Aorta (tissue), 5 donors: ENCODE data around the gene SRR. TPM values are rescaled to one million over a fixed set of nuclear protein-coding genes. Genes with fewer than 3 reads are reported as not detected.
A peak's percentile ranks its signal among the peaks of the same experiment; 100 is the strongest.

Experiments used
- ATAC-seq: fragments of 200-7000 bp; cut with Tn5 transposase; one replicate; pipeline ENCODE4 v1.9.1; 2022; ENCODE audit warnings: moderate library complexity; ENCODE audit not compliant: low FRiP score
- DNase-seq, 2 donors: peaks; one replicate each; pipeline ENCODE4 v3.0.0-alpha.2; 2020
- H3K27ac ChIP-seq, 2 donors: one replicate each; pipeline ENCODE4 v1.5.1; 2013; ENCODE audit warnings: low read length in 2 of 2, mild to moderate bottlenecking in 2 of 2, moderate library complexity in 2 of 2, control low read depth in 1 of 2, inconsistent platforms in 1 of 2, low read depth in 1 of 2
- H3K27me3 ChIP-seq, 2 donors: one replicate each; pipeline ENCODE4 v1.6.1; 2013; ENCODE audit warnings: control low read depth in 1 of 2, low read length in 1 of 2, mild to moderate bottlenecking in 1 of 2, moderate library complexity in 1 of 2; ENCODE audit not compliant: insufficient read depth in 2 of 2, control insufficient read depth in 1 of 2
- H3K36me3 ChIP-seq, 2 donors: one replicate each; pipeline ENCODE4 v1.6.1; 2013; ENCODE audit warnings: control low read depth in 1 of 2, low read length in 1 of 2, mild to moderate bottlenecking in 1 of 2; ENCODE audit not compliant: insufficient read depth in 2 of 2, control insufficient read depth in 1 of 2
- H3K4me1 ChIP-seq, 2 donors: one replicate each; pipeline ENCODE4 v1.6.1; 2013; ENCODE audit warnings: low read length in 2 of 2, control low read depth in 1 of 2, mild to moderate bottlenecking in 1 of 2, moderate library complexity in 1 of 2; ENCODE audit not compliant: insufficient read depth in 2 of 2, control insufficient read depth in 1 of 2
- H3K4me3 ChIP-seq, 2 donors: one replicate each; pipeline ENCODE4 v1.5.1; 2013; ENCODE audit warnings: low read length in 2 of 2, control low read depth in 1 of 2, mild to moderate bottlenecking in 1 of 2
- H3K9me3 ChIP-seq: one replicate; pipeline ENCODE4 v1.6.1; 2013; ENCODE audit warnings: mild to moderate bottlenecking, low read length; ENCODE audit not compliant: control insufficient read depth
- WGBS, 2 donors: extraction: QIAGEN DNeasy Blood & Tissue Kit; methylation state at CpG; one replicate each; pipeline ENCODE4 v1.1.7; 2013; 5-methylcytosine and 5-hydroxymethylcytosine counted together
- intact Hi-C, 2 donors: fragments of 100-400 bp; cut with DNase I; formaldehyde crosslinking; loops; one replicate each; pipeline versions ENCODE4 v1.14.2 to v1.15.0; 2022
- polyA plus RNA-seq, 2 donors: library from polyadenylated mRNA; stranded (reverse); fragments of 200-250 nt; gene quantifications; one replicate each; pipeline ENCODE4 v1.2.3, GENCODE V29; 2013
- total RNA-seq, 2 donors: library from RNA; stranded (reverse); fragmentation: NEBNext Ultra II Directional; extraction: Animal tissue kit (Norgen Biotek cat#: 25700); gene quantifications; one replicate each; pipeline ENCODE4 v1.2.1, GENCODE V29; 2021
- donor health status: healthy with polysubstance abuse.
- donor health status: Bipolar disorder and iron deficiency.
- donor health status: DM: no; HTN: no; CAD: no.
- donor health status: DM: no; HTN: no; CAD: no.
- donor health status: DM: yes; HTN: yes; CAD: no.

Gene SRR
- total and polyA plus RNA-seq, 4 donors = 4.5 to 9.5 (median 6.5) TPM

GRCh38 chr17:2335726-2336214, 32.0 kb downstream of the SRR start:
- Histone ChIP-seq H3K36me3 (peaks cover 0 to 4% of the 10 kb centered on the region in 2 donors), H3K4me3 (peak overlapping the region; percentile 55 to 96), H3K27me3 (no peaks in the 10 kb centered on the region), H3K4me1 (no peaks in the 10 kb centered on the region), H3K9me3 (no peaks in the 10 kb centered on the region), H3K27ac (no peak overlapping the region)
- DNase-seq (no peak), ATAC-seq (no peak)
- WGBS, 2 donors = 4% methylated on average over 17 of the region's 17 CpGs
- intact Hi-C loops = loop anchor here (5.0 to 10.0 kb wide), 2 partner anchors 57 to 79 kb away; no protein-coding TSS in a partner anchor

- peaks cover 0 to 2% of the 10 kb centered on the region in 2 donors for H3K36me3 ChIP-seq
- no peaks in the 10 kb centered on the region for H3K4me1 ChIP-seq
- no peaks in the 10 kb centered on the region for H3K27me3 ChIP-seq
- peak within 1 kb of the TSS in 1 of 2 donors; percentile 29 for H3K27ac ChIP-seq
- H3K4me3 ChIP-seq = peak within 1 kb of the TSS; percentile 92 to 96
- ATAC-seq (peak; percentile 97), DNase-seq (peak; percentile 93 to 97)
- no peaks in the 10 kb centered on the region for H3K9me3 ChIP-seq
- 0% methylated on average over 48 of the region's 48 CpGs for WGBS, 2 donors
- intact Hi-C loops = loop anchor here (5.0 to 10.0 kb wide), 2 partner anchors 56 to 78 kb away; no protein-coding TSS in a partner anchor
Observed at GRCh38 chr17:2336215-2336851, 32.6 kb downstream of the SRR start, which contains the start of gene TSR1. TSS of gene TSR1 (minus strand) at chr17:2336457. CDS start at chr17:2336427, 30 bp downstream.

- H3K27ac ChIP-seq = peak within 1 kb of the TSS in 1 of 2 donors; percentile 68
- H3K27me3 ChIP-seq = no peaks in the 10 kb centered on the region
- ATAC-seq = peak; percentile 75
- WGBS, 2 donors = 0 to 1% methylated on average over 74 to 77 of the region's 77 CpGs
- intact Hi-C loops = loop anchor here (5.0 to 10.0 kb wide), 2 partner anchors 55 to 78 kb away; no protein-coding TSS in a partner anchor
- H3K36me3 ChIP-seq = peaks cover 0 to 1% of the 10 kb centered on the region in 2 donors
- no peaks in the 10 kb centered on the region for H3K9me3 ChIP-seq
- H3K4me1 ChIP-seq = no peaks in the 10 kb centered on the region
- peak; percentile 79 to 89 for DNase-seq
- H3K4me3 ChIP-seq = peak within 1 kb of the TSS; percentile 92 to 96
Observed at GRCh38 chr17:2336852-2337543, 33.2 kb downstream of the SRR start, which contains the start of gene SGSM2. TSS of gene SGSM2 (plus strand) at chr17:2337501. CDS start at chr17:2337689, 188 bp downstream.

- ATAC-seq (peak; percentile 51), DNase-seq (peak; percentile 77 to 91)
- H3K27me3 ChIP-seq = no peaks in the 10 kb centered on the region
- no peaks in the 10 kb centered on the region for H3K4me1 ChIP-seq
- H3K27ac ChIP-seq = peak overlapping the region in 1 of 2 donors; percentile 68
- WGBS, 2 donors = 0 to 1% methylated on average over 63 to 92 of the region's 92 CpGs
- intact Hi-C loops = loop anchor here (5.0 to 10.0 kb wide), 2 partner anchors 55 to 77 kb away; no protein-coding TSS in a partner anchor
- no peaks in the 10 kb centered on the region for H3K9me3 ChIP-seq
- H3K36me3 ChIP-seq = peaks cover 0 to 1% of the 10 kb centered on the region in 2 donors
- H3K4me3 ChIP-seq = peak overlapping the region; percentile 92 to 96
Observed at GRCh38 chr17:2337544-2338314, 34.0 kb downstream of the SRR start.

- DNase-seq (no peak), ATAC-seq (no peak)
- Histone ChIP-seq H3K36me3 (peaks cover 0 to 2% of the 10 kb centered on the region in 2 donors), H3K4me3 (peak overlapping the region; percentile 92 to 96), H3K27me3 (no peaks in the 10 kb centered on the region), H3K27ac (no peak overlapping the region), H3K4me1 (no peaks in the 10 kb centered on the region), H3K9me3 (no peaks in the 10 kb centered on the region)
- WGBS, 2 donors = 4 to 6% methylated on average over 5 of the region's 5 CpGs
- intact Hi-C loops = loop anchor here (5.0 to 10.0 kb wide), 2 partner anchors 54 to 77 kb away; no protein-coding TSS in a partner anchor
Observed at GRCh38 chr17:2338315-2338657, 34.5 kb downstream of the SRR start.

- Histone ChIP-seq H3K36me3 (peaks cover 0 to 3% of the 10 kb centered on the region in 2 donors), H3K27ac (no peak overlapping the region), H3K4me3 (no peak overlapping the region), H3K9me3 (no peaks in the 10 kb centered on the region), H3K27me3 (no peaks in the 10 kb centered on the region), H3K4me1 (no peaks in the 10 kb centered on the region)
- intact Hi-C loops = no loop called here
- no peak for ATAC-seq
- DNase-seq = no peak
- WGBS, 2 donors = 66 to 69% methylated on average over 5 of the region's 5 CpGs
Observed at GRCh38 chr17:2343421-2343820, 39.7 kb downstream of the SRR start.

GRCh38 chr17:2344528-2344927, 40.8 kb downstream of the SRR start:
- Histone ChIP-seq H3K4me3 (no peak overlapping the region), H3K4me1 (no peaks in the 10 kb centered on the region), H3K27ac (no peak overlapping the region), H3K36me3 (peaks cover 0 to 3% of the 10 kb centered on the region in 2 donors), H3K9me3 (no peaks in the 10 kb centered on the region), H3K27me3 (no peaks in the 10 kb centered on the region)
- DNase-seq (no peak), ATAC-seq (no peak)
- intact Hi-C loops = no loop called here
- 79% methylated on average over 10 of the region's 10 CpGs for WGBS, 2 donors

- no peak for DNase-seq
Observed at GRCh38 chr17:2346475-2346874, 42.7 kb downstream of the SRR start.

More at GRCh38 chr17:2346475-2346874, 42.7 kb downstream of the SRR start:
- Histone ChIP-seq H3K36me3 (peaks cover 0 to 3% of the 10 kb centered on the region in 2 donors), H3K4me3 (no peak overlapping the region), H3K27me3 (no peaks in the 10 kb centered on the region), H3K4me1 (no peaks in the 10 kb centered on the region), H3K27ac (no peak overlapping the region), H3K9me3 (no peaks in the 10 kb centered on the region)
- ATAC-seq = no peak
- 94% methylated on average over 8 of the region's 8 CpGs for WGBS, 2 donors
- intact Hi-C loops = no loop called here
